H1 (cell line): ENCODE data around the gene WDR27. TPM values are rescaled to one million over a fixed set of nuclear protein-coding genes. Genes with fewer than 3 reads are reported as not detected.

Experiments
- CTCF ChIA-PET: fragments of 300-600 bp; sonication (Branson Sonifier 250); formaldehyde crosslinking; loops from one replicate; lab custom pipeline; 2021; ENCODE audit not compliant: partially characterized antibody; lab: Charles Lee
- POLR2A ChIA-PET: fragments of 300-600 bp; sonication (Branson Sonifier 250); formaldehyde crosslinking; loops from one replicate; lab custom pipeline; 2021; ENCODE audit warnings: inconsistent platforms; ENCODE audit not compliant: partially characterized antibody; lab: Charles Lee
- DNase-seq, 2 experiments: peaks; one replicate each; pipeline versions ENCODE4 v3.0.0 to v3.0.0-alpha.2; 2010 to 2022; ENCODE audit warnings: low spot score in 2 of 2, low read depth in 1 of 2, mixed read lengths in 1 of 2
- FAIRE-seq: peaks from 2 replicates; lab custom pipeline; 2011; peaks lifted over from hg19 to GRCh38; lab: Jason Lieb, UNC
- H2AFZ ChIP-seq: 2 replicates; pipeline ENCODE4 v1.8.1; 2012; ENCODE audit warnings: low read length, inconsistent platforms
- H2AK5ac ChIP-seq: 2 replicates; pipeline ENCODE4 v1.6.1; 2013; ENCODE audit warnings: low read depth, low read length
- H2BK120ac ChIP-seq: replicated peaks from 2 replicates; pipeline ENCODE3; 2013; ENCODE audit warnings: low read depth, low read length, inconsistent platforms
- H2BK12ac ChIP-seq: 2 replicates; pipeline ENCODE4 v1.6.1; 2013; ENCODE audit warnings: low read depth, low read length
- H2BK15ac ChIP-seq: 2 replicates; pipeline ENCODE4 v1.6.1; 2013; ENCODE audit warnings: low read length
- H2BK20ac ChIP-seq: 2 replicates; pipeline ENCODE4 v1.6.1; 2013; ENCODE audit warnings: low read length
- H2BK5ac ChIP-seq: 2 replicates; pipeline ENCODE4 v1.6.1; 2013; ENCODE audit warnings: low read depth, low read length
- H3K14ac ChIP-seq: 2 replicates; pipeline ENCODE4 v1.6.1; 2013; ENCODE audit warnings: inconsistent platforms; ENCODE audit not compliant: insufficient read length
- H3K18ac ChIP-seq: 2 replicates; pipeline ENCODE4 v1.6.1; 2013; ENCODE audit warnings: low read length; ENCODE audit errors: extremely low read depth
- H3K23ac ChIP-seq: 2 replicates; pipeline ENCODE4 v1.6.1; 2013; ENCODE audit warnings: inconsistent platforms; ENCODE audit not compliant: insufficient read length
- H3K23me2 ChIP-seq: 2 replicates; pipeline ENCODE4 v1.6.1; 2013; ENCODE audit warnings: low read depth, low read length
- H3K27ac ChIP-seq: 2 replicates; pipeline ENCODE4 v1.6.1; 2011; ENCODE audit warnings: low read depth, low read length, inconsistent platforms
- H3K27me3 ChIP-seq, 4 experiments: replicated peaks in 1 of 4; 1 replicate in 1 of 4; 2 replicates in 3 of 4; pipeline versions ENCODE4 v1.6.1 to v1.8.1; 2011 to 2013; ENCODE audit warnings: low read length in 3 of 4, mild to moderate bottlenecking in 3 of 4, inconsistent platforms in 2 of 4, mixed read lengths in 2 of 4, moderate library complexity in 1 of 4; ENCODE audit not compliant: control insufficient read depth in 3 of 4, insufficient read depth in 3 of 4; ENCODE audit errors: extremely low read depth in 1 of 4
- H3K36me3 ChIP-seq, 4 experiments: 2 replicates each; pipeline versions ENCODE4 v1.6.1 to v1.8.1; 2011 to 2013; ENCODE audit warnings: mild to moderate bottlenecking in 4 of 4, low read length in 3 of 4, moderate library complexity in 2 of 4, control low read depth in 1 of 4, inconsistent platforms in 1 of 4; ENCODE audit not compliant: insufficient read depth in 4 of 4, control insufficient read depth in 2 of 4
- H3K4ac ChIP-seq: replicated peaks from 2 replicates; pipeline ENCODE3; 2013; ENCODE audit warnings: low read length, low read depth, mixed read lengths, inconsistent platforms; ENCODE audit not compliant: insufficient read length
- H3K4me1 ChIP-seq, 4 experiments: replicated peaks in 1 of 4; 1 replicate in 1 of 4; 2 replicates in 3 of 4; pipeline versions ENCODE4 v1.6.1 to v1.8.1; 2011 to 2013; ENCODE audit warnings: low read length in 3 of 4, inconsistent platforms in 2 of 4, mixed read lengths in 1 of 4; ENCODE audit not compliant: insufficient read depth in 4 of 4, control insufficient read depth in 3 of 4
- H3K4me2 ChIP-seq, 2 experiments: 2 replicates each; pipeline versions ENCODE4 v1.6.1 to v1.8.1; 2011 to 2013; ENCODE audit warnings: low read depth in 2 of 2, low read length in 2 of 2, control low read depth in 1 of 2, inconsistent platforms in 1 of 2, mild to moderate bottlenecking in 1 of 2; ENCODE audit not compliant: insufficient read depth in 1 of 2
- H3K4me3 ChIP-seq, 4 experiments: fragments of 200-600, 300-600 bp in 1 of 4; sonication (generic), shearing (Covaris generic), sonication (Bioruptor Twin) in 1 of 4; 2 replicates each; pipeline versions ENCODE4 v1.5.1 to v1.8.1; 2011 to 2016; ENCODE audit warnings: low read length in 4 of 4, low read depth in 3 of 4, control low read depth in 2 of 4, inconsistent platforms in 2 of 4, mild to moderate bottlenecking in 2 of 4, mixed read lengths in 1 of 4, moderate library complexity in 1 of 4; ENCODE audit not compliant: insufficient read depth in 2 of 4; ENCODE audit errors: extremely low read depth in 1 of 4
- H3K56ac ChIP-seq: replicated peaks from 2 replicates; pipeline ENCODE3; 2013; ENCODE audit warnings: low read depth, mild to moderate bottlenecking, mixed read lengths, low read length, inconsistent platforms; ENCODE audit not compliant: insufficient read length
- H3K79me1 ChIP-seq: 2 replicates; pipeline ENCODE4 v1.6.1; 2013; ENCODE audit warnings: low read depth, low read length, control low read depth
- H3K79me2 ChIP-seq, 2 experiments: 2 replicates each; pipeline versions ENCODE4 v1.6.1 to v1.8.1; 2012 to 2013; ENCODE audit warnings: low read length in 2 of 2, mild to moderate bottlenecking in 2 of 2, inconsistent platforms in 1 of 2; ENCODE audit not compliant: insufficient read depth in 2 of 2, control insufficient read depth in 1 of 2
- H3K9ac ChIP-seq, 4 experiments: replicated peaks in 1 of 4; 1 replicate in 1 of 4; 2 replicates in 3 of 4; pipeline versions ENCODE4 v1.6.1 to v1.8.1; 2011 to 2013; ENCODE audit warnings: low read depth in 3 of 4, low read length in 3 of 4, control low read depth in 2 of 4, mild to moderate bottlenecking in 2 of 4, moderate library complexity in 2 of 4, inconsistent platforms in 1 of 4; ENCODE audit errors: extremely low read depth in 1 of 4
- H3K9me3 ChIP-seq, 2 experiments: 2 replicates each; pipeline versions ENCODE4 v1.6.1 to v1.8.1; 2012 to 2013; ENCODE audit warnings: mild to moderate bottlenecking in 2 of 2, moderate library complexity in 2 of 2, control low read depth in 1 of 2, inconsistent platforms in 1 of 2, low read depth in 1 of 2, low read length in 1 of 2, mixed read lengths in 1 of 2; ENCODE audit not compliant: insufficient read depth in 2 of 2
- H4K20me1 ChIP-seq, 2 experiments: replicated peaks in 1 of 2; 2 replicates each; pipeline versions ENCODE3 to v1.8.1; 2011 to 2013; ENCODE audit warnings: inconsistent platforms in 2 of 2, low read length in 2 of 2, mild to moderate bottlenecking in 1 of 2; ENCODE audit not compliant: insufficient read depth in 2 of 2, control insufficient read depth in 1 of 2
- H4K5ac ChIP-seq: 2 replicates; pipeline ENCODE4 v1.6.1; 2013; ENCODE audit warnings: low read length, low read depth, mixed read lengths, inconsistent platforms; ENCODE audit not compliant: insufficient read length
- H4K8ac ChIP-seq: 2 replicates; pipeline ENCODE4 v1.8.0; 2013; ENCODE audit warnings: mild to moderate bottlenecking, moderate library complexity, low read length, inconsistent platforms; ENCODE audit not compliant: insufficient read depth; ENCODE audit errors: extremely low read depth
- H4K91ac ChIP-seq: replicated peaks from 2 replicates; pipeline ENCODE3; 2013; ENCODE audit warnings: low read length, mixed read lengths, inconsistent platforms; ENCODE audit not compliant: insufficient read length
- ATF3 ChIP-seq: IDR thresholded peaks from 2 replicates; pipeline ENCODE4 v1.6.1; 2011; ENCODE audit warnings: low read depth, mild to moderate bottlenecking, low read length; ENCODE audit not compliant: insufficient read depth
- CEBPB ChIP-seq: IDR thresholded peaks from 2 replicates; pipeline ENCODE4 v1.6.1; 2012; ENCODE audit warnings: low read depth, low read length
- WGBS, 2 experiments: shearing (Covaris generic) in 1 of 2; methylation state at CpG; one replicate each; pipeline versions ENCODE4 v1.1.6 to v1.1.7; 2013 to 2015; ENCODE audit warnings: low lambda C conversion rate in 2 of 2, mixed read lengths in 2 of 2, inconsistent platforms in 1 of 2, low coverage in 1 of 2, missing lambda C conversion rate in 1 of 2; ENCODE audit not compliant: insufficient replicate concordance in 2 of 2, insufficient coverage in 1 of 2, insufficient read length in 1 of 2; ENCODE audit errors: extremely low coverage in 1 of 2, missing lambda C conversion rate in 1 of 2; 5-methylcytosine and 5-hydroxymethylcytosine counted together
- polyA plus RNA-seq, 7 experiments: library from polyadenylated mRNA; depleted of rRNA in 3 of 7; stranded (reverse) in 5 of 7; unstranded in 2 of 7; fragments of >200 nt in 5 of 7; fragments of 200-250 nt in 2 of 7; gene quantifications; 1 replicate in 5 of 7; 2 replicates in 1 of 7; 4 replicates in 1 of 7; pipeline versions ENCODE4 v1.2.1 to v1.2.3, GENCODE V29; 2011 to 2013; ENCODE audit warnings: missing spikeins in 2 of 7, mixed read lengths in 2 of 7
- total RNA-seq: library from RNA; stranded (reverse); fragmentation: NEBNext Ultra II Directional; extraction: Animal tissue kit (Norgen Biotek cat#: 25700); gene quantifications from 2 replicates; pipeline ENCODE4 v1.2.1, GENCODE V29; 2021

Gene WDR27
- total and polyA plus RNA-seq, 2 of the 8 experiments (the other 6 are each of a cell fraction or from before 2014, with no cell fraction given) = 53.6 to 68.6 TPM

- Histone ChIP-seq H3K4me3 (no peak overlapping the region), H3K14ac (no peak overlapping the region), H4K5ac (no peak overlapping the region), H3K23me2 (no peaks in the 10 kb centered on the region), H3K4me1 (no peaks in the 10 kb centered on the region), H3K18ac (no peak overlapping the region), H3K36me3 (peaks cover 3 to 22% (median 14%) of the 10 kb centered on the region in 4 experiments; a peak in 7 of 8 replicates), H2AFZ (no peak overlapping the region), H3K27ac (no peak overlapping the region), H4K8ac (no peak overlapping the region), H3K56ac (no peak overlapping the region), H3K23ac (no peak overlapping the region), H3K9me3 (no peaks in the 10 kb centered on the region), H2BK20ac (no peak overlapping the region), H3K9ac (no peak overlapping the region), H3K79me1 (no peaks in the 10 kb centered on the region), H2AK5ac (no peak overlapping the region), H2BK15ac (no peak overlapping the region), H3K4me2 (no peak overlapping the region), H2BK120ac (no peak overlapping the region), H3K79me2 (no peaks in the 10 kb centered on the region), H2BK5ac (no peak overlapping the region), H4K20me1 (peaks cover 0 to 10% of the 10 kb centered on the region in 2 experiments), H4K91ac (no peak overlapping the region), H3K4ac (no peak overlapping the region), H2BK12ac (no peak overlapping the region), H3K27me3 (no peaks in the 10 kb centered on the region)
- CTCF ChIA-PET = no interaction called here
- FAIRE-seq (no peak), DNase-seq (peak in 1 of 2 experiments; percentile 34)
- TF ChIP-seq ATF3 (no peak), CEBPB (no peak)
- POLR2A ChIA-PET = no interaction called here
- 97% methylated on average over 14 of the region's 14 CpGs; no CpG with 5 or more reads in 1 of the 2 experiments for WGBS, 2 experiments
These were observed 63.4 kb downstream of the WDR27 start for GRCh38 chr6:169638388-169638787.
